Right renal cortex interstitium (tissue), 3 donors: Measurements from ENCODE around the gene HLCS. TPM values are rescaled to one million over a fixed set of nuclear protein-coding genes. Genes with fewer than 3 reads are reported as not detected.

ENCODE experiments used
- DNase-seq, 3 donors: peaks; one replicate each; pipeline ENCODE4 v3.0.0-alpha.2; 2013; ENCODE audit warnings: low read depth in 3 of 3, low spot score in 2 of 3
- polyA plus RNA-seq, 3 donors: library from polyadenylated mRNA; unstranded; fragments of 120-200 nt; gene quantifications; one replicate each; pipeline ENCODE4 v1.2.1, GENCODE V29; 2013; ENCODE audit not compliant: insufficient read length in 3 of 3

The HLCS gene
- polyA plus RNA-seq, 3 donors: 17.3 to 18.8 (median 17.4) TPM

DNA sequence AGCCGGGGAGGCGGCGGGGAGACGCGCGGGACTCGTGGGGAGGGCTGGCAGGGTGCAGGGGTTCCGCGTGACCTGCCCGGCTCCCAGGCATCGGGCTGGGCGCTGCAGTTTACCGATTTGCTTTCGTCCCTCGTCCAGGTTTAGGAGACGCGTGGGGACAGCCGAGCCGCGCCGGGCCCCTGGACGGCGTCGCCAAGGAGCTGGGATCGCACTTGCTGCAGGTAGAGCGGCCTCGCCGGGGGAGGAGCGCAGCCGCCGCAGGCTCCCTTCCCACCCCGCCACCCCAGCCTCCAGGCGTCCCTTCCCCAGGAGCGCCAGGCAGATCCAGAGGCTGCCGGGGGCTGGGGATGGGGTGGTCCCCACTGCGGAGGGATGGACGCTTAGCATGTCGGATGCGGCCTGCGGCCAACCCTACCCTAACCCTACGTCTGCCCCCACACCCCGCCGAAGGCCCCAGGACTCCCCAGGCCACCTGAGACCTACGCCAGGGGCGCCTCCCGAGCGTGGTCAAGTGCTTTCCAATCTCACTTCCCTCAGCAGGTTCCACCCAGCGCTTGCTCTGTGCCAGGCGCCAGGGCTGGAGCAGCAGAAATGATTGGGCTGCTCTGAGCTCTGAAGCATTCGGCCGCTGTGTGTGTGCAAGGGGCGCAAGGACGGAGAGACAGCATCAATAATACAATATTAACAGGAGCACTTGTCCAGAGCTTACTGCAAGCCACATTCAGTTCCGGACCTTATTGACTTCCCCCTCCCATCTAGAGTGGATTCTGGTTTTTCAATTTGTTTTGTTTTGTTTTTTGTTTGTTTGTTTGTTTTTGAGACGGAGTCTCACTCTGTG lies 257.2 kb downstream of the HLCS start:
- DNase-seq: no peak

DNA sequence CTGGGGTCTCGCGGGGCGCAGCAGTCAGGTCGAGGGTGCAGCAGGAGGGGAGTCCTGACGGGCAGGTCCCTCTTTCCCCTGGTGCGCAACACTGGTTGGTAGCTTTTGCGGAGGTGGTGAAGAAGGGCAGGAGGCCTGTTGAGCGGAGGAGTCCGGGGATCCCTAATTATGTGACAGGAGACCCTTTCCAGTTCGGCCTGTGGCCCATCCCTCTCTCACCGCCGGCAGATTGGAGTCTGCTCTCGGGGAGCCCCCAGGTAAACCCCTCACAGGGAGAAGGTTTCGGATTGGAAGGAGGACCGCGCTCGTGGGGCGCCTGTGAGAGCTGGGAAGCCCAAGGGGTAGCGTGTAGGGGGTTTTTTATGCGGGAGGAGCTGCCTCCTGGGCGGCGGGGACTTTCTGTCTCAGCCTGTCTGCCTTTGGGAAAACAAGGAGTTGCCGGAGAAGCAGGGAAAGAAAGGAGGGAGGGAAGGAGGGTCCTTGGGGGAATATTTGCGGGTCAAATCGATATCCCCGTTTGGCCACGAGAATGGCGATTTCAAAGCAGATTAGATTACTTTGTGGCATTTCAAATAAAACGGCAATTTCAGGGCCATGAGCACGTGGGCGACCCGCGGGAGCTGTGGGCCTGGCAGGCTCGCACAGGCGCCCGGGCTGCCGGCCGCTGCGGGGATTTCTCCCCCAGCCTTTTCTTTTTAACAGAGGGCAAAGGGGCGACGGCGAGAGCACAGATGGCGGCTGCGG lies 258.0 kb downstream of the HLCS start:
- DNase-seq: no peak

DNA sequence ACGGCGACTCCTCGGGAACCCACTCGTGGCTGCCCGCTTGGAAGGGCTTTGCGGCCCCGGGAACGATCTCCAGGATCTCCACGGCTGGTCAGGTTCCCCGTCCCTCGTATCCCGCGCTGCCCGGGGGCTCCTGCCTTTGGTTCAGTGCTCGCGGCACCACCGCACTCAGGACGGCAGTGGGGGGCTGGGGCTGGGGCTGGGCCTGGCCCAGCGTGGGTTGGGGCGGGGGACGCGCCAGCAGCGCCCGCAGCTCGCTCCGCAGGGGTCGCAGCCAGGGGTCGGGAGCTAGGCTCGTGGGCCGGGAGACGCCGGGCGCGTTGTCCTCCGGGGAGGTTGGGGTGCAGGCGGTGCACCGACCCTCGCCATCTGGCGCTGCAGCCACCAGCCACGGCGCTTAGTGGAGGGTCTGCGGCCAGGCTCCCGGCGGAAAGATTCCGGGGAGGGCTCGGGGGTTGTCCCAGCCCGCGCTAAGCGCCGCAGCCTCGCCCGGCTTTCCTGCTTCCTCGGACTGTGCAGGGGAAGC lies 258.6 kb downstream of the HLCS start:
- DNase-seq: no peak

DNA sequence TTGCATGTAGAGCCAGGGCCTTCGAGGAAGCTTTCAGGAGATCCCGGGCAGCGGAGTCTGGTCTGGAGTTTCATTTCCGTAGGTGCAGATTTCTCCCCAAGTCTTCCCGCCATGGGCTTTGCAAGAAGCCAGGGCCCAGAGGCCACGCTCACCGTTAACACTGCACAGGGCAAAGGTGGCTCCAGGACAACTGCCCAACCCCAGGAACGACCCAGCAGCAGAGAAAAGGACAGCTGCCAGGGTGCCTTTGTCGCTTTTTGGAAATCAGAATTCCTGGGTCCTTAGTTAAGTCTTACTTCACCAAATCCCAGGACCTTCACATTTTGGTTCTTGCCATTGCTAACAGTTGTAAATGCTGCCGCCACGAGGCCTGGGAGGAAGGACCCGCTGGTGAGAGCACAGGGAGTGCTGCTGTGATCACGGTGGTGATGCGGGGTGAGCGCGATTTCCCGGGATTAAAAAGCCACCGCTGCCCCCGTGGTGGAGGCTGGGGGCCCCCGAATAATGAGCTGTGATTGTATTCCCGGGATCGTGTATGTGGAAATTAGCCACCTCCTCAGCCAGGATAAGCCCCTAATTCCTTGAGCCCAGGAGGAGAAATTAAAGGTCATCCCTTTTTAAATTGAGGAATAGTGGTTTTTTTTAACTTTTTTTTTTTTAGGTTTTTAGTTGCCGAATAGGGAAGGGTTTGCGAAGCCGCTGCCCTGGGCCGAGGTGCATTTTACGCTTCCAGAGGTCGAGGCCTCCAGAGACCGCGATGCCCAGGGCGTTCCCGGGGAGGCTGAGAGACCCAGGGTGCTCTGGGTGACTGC lies 259.3 kb downstream of the HLCS start:
- DNase-seq: no peak

DNA sequence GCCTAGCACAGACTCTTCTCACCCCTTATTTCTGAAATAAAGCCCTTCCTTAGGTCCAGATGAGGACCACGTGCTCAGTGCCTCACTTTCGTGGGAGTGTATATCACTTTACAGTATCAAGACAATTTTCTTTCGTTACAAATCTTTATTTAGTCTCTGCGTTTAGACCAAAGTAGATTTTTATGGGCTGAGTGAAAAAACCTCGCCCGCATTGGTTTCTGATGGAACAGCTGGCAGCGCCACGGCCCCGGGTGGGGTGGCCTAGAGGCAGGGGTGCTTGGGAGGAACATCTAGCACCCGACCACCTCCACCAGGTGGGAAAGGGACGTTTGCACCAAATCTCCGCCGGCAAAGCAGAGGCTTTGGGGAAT lies 260.0 kb downstream of the HLCS start:
- DNase-seq: no peak

DNA sequence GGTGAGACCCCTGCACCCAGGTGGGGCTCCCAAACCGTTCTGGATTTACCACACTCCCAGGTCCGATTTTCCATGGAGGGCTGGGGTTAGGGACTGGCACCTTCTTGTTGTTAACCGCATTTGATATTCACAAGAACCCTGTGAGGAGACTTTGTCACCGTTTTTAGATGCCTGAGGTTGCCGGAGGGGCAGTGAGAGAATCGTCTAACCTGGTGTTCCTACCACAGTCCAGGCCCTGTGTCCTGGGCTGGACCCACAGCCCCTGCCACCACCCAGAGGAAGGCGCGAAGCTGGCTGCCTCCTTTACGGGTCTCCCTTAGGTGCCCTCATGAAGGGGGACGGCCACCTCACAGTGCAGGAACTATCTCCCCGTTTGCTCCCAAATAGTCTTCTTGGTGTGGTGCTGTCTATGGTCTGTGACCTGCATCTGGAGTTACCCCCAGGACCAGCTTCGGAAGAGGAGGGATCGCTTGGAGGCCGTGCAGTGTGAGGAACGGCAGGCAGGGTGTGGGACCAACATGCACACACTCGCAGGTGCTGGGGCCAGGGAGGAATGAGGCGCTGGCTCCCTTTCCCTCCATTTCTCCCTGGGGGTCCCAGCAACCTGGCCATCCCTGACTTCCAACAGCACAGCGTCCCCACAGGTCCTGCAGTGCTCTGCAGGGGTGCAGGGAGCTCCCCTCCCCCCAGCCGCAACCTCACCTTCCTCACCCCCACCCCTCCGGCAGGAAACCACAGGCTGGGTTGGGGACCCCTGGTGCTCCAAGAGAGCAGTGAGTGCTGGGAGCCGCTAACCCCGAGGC lies 260.6 kb downstream of the HLCS start:
- DNase-seq: no peak

DNA sequence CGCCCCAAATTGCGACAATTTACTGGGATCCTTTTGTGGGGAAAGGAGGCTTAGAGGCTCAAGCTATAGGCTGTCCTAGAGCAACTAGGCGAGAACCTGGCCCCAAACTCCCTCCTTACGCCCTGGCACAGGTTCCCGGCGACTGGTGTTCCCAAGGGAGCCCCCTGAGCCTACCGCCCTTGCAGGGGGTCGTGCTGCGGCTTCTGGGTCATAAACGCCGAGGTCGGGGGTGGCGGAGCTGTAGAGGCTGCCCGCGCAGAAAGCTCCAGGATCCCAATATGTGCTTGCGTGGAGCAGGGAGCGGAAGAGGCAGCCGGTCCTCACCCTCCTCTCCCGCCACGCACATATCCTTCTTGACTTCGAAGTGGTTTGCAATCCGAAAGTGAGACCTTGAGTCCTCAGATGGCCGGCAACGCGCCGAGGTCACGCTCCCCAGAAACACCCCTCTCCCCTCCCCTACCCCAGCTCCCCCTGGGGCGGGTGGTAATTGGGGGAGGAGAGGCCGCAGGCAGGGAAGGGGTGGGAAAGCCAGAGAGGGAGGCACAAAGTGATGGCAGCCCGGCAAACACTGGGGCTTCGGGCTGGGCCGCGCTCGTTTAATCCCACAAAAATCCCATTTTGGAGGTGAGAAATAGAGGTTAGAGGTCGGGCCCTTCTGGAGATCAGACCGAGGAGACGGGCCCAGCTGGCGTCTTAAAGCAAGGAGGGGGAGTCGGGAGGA lies 261.4 kb downstream of the HLCS start:
- DNase-seq: no peak

DNA sequence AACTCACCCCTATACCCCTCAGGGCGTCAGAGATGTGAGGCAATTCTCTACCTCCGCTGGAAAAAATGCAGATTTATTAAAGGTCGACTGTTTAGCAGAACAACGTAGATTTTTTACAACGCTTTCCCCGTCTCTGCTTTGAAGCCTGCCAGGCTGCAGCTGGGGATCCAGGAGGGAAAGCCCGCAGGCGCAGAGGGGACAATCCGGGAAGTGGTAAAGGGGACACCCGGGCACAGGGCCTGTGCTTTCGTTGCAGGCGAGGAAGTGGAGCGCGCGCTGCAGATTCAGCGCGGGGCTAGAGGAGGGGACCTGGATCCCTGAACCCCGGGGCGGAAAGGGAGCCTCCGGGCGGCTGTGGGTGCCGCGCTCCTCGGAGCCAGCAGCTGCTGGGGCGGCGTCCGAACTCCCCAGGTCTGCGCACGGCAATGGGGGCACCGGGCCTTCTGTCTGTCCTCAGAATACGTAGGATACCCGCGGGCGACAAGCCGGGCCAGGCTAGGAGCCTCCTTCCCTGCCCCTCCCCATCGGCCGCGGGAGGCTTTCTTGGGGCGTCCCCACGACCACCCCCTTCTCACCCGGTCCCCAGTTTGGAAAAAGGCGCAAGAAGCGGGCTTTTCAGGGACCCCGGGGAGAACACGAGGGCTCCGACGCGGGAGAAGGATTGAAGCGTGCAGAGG lies 262.1 kb downstream of the HLCS start:
- no peak for DNase-seq

DNA sequence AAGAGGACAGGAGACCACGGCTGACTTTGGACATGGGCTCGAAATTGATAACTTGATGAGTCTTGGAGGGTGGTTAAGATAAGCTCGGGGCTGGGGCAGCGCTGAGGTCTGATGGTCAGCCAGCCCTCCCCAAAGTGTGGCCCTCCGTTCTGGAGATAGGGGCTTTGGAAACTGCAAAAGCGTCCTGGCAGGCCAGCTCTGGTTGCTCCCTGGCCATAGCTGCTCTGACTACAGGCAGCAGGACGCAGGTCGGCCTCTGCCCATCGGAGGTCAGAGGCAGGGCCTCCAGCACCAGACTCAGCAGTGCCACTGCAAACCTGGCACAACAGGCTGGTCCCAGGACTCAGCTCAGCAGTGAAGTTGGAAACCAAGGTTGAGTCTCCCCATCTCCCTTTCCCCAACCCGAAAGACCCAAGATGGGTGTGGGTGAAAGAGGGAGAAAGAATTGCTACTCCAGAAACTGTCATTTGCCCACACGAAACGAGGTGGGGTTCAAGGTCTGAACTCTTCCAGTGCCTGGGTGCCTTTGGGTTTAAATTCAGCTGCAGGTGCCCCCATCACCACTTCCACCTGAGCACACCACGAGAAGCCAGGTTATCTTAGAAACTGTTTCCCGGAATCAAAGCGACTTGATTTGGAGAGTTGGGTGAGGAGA lies 262.7 kb downstream of the HLCS start:
- no peak for DNase-seq

DNA sequence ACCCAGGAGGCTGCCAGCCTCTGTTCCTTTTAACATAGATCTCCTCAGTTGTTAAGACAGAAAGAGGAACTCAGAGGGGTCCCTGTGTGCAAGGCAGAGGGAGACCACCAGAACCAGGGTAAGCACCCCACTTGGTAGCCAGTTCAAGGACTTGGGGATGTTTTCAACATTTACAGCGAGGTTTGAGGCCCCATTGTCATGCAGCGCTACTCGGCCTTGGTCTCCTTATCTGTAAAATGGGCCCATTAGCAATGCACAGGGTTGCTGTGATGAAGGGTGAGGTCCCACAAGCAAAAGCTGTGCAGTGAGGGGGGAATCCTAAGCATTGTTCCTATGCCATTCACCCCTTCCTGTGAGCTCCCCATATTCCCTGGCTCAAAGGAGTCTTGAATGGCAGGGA lies 263.3 kb downstream of the HLCS start:
- no peak for DNase-seq

DNA sequence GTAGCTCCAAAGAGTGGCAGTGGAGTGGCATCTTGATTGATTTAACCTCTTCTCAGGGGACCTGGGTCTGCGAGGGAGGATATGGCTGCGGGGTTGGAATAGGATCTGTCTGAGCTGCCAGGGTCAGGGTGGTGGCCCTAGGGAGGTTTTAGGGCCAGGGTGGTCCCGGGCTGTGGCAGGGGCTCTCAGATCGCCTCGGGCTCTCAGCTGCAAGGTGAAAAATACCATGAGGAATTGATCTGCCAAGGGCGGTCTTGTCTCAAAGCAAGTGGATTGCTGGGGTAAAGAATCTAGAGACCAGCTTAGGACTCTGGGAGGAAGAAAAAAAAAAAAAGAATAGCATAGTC lies 263.9 kb downstream of the HLCS start:
- no peak for DNase-seq

DNA sequence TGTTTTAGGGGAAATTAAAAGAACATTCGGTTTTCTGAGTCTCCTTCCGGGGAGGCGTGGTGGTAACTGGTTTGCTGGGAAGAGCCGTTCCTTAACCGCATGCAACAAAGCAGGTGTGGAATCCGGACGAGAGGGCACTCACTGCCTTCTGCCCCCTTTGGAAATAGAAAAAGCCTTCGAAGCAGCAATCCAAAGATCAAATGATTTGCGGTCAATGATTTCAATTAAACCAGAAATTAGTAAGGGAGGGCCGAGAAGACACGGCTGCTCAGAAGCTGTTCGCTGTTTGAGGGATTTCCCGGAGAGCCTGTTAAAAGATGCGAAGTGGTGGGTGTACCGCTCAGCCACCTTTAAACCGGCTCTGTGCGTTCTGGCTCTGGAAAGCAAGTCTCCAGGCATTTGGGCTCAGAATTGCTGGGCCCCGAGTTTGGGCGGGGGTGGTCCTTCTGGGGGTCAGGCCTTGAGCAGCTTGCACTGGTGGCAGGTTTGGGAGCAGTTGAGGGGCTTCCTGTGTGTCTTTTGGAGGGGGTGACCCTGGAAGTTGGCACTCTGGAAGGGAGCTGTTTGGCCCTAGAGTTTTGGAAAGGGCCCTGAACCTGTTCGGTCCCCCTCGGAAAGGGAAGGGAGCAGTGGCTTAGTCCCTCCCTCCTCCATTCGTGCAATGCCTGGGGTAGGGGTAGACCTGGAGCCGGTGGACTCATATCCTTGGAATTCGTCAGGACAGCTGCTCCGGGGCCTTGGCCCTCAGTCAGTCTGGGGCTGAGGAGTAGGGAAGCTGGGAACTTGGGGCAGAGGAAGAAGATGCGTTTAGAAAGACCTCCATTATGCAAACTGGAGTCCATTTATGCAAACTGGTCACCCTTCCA lies 264.5 kb downstream of the HLCS start:
- DNase-seq: no peak

DNA sequence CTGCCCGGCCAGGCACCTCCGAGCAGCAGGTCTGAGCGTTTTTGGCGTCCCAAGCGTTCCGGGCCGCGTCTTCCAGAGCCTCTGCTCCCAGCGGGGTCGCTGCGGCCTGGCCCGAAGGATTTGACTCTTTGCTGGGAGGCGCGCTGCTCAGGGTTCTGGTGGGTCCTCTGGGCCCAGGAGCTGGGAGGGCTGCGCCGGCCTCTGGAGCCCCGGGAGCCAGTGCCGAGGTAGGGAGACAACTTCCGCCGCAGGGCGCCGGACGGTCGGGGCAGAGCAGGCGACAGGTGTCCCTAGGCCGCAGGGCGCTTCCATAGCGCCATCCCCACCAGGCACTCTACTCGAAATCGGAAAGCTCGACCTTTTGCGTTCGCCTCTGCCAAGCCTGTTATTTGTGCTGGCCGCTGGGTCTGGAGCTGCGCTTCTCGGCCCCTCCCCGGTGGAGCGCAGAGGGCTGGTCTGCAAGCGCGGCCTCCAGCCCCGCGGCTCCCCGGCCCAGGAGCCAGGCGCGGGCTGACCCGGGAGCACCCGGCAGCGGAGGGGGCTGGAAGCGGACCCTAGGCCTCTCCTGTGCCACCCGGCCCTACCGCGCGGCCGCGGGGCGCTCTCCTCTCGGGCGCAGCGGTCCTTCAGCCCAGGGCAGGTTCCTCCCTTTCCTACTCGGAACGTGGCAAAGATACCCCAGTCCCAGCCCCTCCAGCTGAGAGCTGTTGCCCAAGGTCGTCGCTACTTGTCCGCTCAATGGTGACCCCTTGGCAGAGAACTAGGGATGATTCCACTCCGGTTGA lies 265.3 kb downstream of the HLCS start:
- DNase-seq: no peak
